ENCODE measurements around the gene USP11.

The USP11 gene

GRCh38 chrX:47247206-47247998, 14.6 kb downstream of the USP11 start (continued):
- TF ChIP-seq ZNF16 (tag by site-specific recombination; IDR thresholded peaks at IDR 0.05; ENCODE audit: low read depth) = no peak
- no peak for TF ChIP-seq ZNF596 (tag by site-specific recombination; IDR thresholded peaks at IDR 0.05)
- TF ChIP-seq ZNF600 (tag by site-specific recombination; IDR thresholded peaks at IDR 0.05) = no peak
- TF ChIP-seq HOXC10 (CRISPR knock-in tag; IDR thresholded peaks at IDR 0.05) = no peak
- no peak for TF ChIP-seq ZNF335 (tag by site-specific recombination; conservative IDR thresholded peaks at IDR 0.05)
- TF ChIP-seq SP2 (tag by site-specific recombination; IDR thresholded peaks at IDR 0.05) = no peak
- no peak for TF ChIP-seq ZNF623 (tag by site-specific recombination; IDR thresholded peaks at IDR 0.05)
- no peak for TF ChIP-seq ZNF747 (tag by site-specific recombination; IDR thresholded peaks at IDR 0.05)
- no peak for TF ChIP-seq ZNF404 (tag by site-specific recombination; IDR thresholded peaks at IDR 0.05)
- no peak for TF ChIP-seq ZSCAN5A (tag by site-specific recombination; IDR thresholded peaks at IDR 0.05)
- no peak for TF ChIP-seq ZNF670 (tag by site-specific recombination; IDR thresholded peaks at IDR 0.05; ENCODE audit: low read depth)
- TF ChIP-seq ZXDB (tag by site-specific recombination; IDR thresholded peaks at IDR 0.05) = no peak
- TF ChIP-seq PATZ1 (tag by site-specific recombination; IDR thresholded peaks at IDR 0.05) = peak; percentile 40; the same call in 1 of the 2 replicates
- no peak for TF ChIP-seq SCRT2 (tag by site-specific recombination; IDR thresholded peaks at IDR 0.05)
- TF ChIP-seq ZNF423 (tag by site-specific recombination; IDR thresholded peaks at IDR 0.05) = no peak
- TF ChIP-seq ZBTB49 (tag by site-specific recombination; IDR thresholded peaks at IDR 0.05; ENCODE audit: low read depth) = no peak
- TF ChIP-seq ZNF37A (tag by site-specific recombination; IDR thresholded peaks at IDR 0.05) = no peak
- peak; percentile 71 for TF ChIP-seq GLIS2 (tag by site-specific recombination; IDR thresholded peaks at IDR 0.05)
- TF ChIP-seq MYNN (tag by site-specific recombination; IDR thresholded peaks at IDR 0.05; ENCODE audit: borderline replicate concordance) = no peak
- TF ChIP-seq ZNF629 (tag by site-specific recombination; IDR thresholded peaks at IDR 0.05) = peak; percentile 73
- no peak for TF ChIP-seq ZNF791 (tag by site-specific recombination; IDR thresholded peaks at IDR 0.05)
- peak; percentile 28; the same call in 1 of the 2 replicates for TF ChIP-seq ATF2 (tag by site-specific recombination; IDR thresholded peaks at IDR 0.05; ENCODE audit: low read depth)
- no peak for TF ChIP-seq ZBTB10 (tag by site-specific recombination; IDR thresholded peaks at IDR 0.05)
